Measurements from ENCODE around the gene CARD8.

DNA sequence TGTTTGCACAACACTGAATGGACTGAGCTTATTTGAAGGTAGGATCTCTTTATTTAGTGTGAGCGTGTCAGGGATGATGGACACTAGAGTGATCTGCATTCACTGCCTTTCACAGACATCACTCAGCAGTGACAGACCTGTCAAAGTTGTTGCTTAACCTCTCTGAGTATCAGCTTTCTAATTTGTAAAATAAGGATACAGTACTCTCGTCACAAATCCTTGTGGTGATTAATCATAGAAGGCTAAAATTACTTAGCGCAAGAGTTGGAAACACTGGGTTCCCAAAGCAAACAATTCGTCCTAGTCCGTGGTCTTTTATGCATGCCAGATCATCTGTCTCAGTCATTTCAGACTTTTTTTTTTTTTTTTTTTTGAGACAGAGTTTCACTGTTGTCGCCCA is 16.6 kb downstream of the CARD8 start:
- TF ChIP-seq, protein P1, sequence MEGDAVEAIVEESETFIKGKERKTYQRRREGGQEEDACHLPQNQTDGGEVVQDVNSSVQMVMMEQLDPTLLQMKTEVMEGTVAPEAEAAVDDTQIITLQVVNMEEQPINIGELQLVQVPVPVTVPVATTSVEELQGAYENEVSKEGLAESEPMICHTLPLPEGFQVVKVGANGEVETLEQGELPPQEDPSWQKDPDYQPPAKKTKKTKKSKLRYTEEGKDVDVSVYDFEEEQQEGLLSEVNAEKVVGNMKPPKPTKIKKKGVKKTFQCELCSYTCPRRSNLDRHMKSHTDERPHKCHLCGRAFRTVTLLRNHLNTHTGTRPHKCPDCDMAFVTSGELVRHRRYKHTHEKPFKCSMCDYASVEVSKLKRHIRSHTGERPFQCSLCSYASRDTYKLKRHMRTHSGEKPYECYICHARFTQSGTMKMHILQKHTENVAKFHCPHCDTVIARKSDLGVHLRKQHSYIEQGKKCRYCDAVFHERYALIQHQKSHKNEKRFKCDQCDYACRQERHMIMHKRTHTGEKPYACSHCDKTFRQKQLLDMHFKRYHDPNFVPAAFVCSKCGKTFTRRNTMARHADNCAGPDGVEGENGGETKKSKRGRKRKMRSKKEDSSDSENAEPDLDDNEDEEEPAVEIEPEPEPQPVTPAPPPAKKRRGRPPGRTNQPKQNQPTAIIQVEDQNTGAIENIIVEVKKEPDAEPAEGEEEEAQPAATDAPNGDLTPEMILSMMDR (conservative IDR thresholded peaks at IDR 0.05) = no peak
- no peak for TF ChIP-seq EZH2 (IDR thresholded peaks at IDR 0.05; ENCODE audit: low read depth)

Measured in PC-9 (cell line).